ENCODE results near the gene NID2. TPM values are rescaled to one million over a fixed set of nuclear protein-coding genes. Genes with fewer than 3 reads are reported as not detected.

The NID2 gene
- total and polyA plus RNA-seq, 2 experiments from 2014 or later = 179 to 538 TPM

GRCh38 chr14:51993285-51993920 is 75.5 kb downstream of the NID2 start:
- TF ChIP-seq, protein P1, sequence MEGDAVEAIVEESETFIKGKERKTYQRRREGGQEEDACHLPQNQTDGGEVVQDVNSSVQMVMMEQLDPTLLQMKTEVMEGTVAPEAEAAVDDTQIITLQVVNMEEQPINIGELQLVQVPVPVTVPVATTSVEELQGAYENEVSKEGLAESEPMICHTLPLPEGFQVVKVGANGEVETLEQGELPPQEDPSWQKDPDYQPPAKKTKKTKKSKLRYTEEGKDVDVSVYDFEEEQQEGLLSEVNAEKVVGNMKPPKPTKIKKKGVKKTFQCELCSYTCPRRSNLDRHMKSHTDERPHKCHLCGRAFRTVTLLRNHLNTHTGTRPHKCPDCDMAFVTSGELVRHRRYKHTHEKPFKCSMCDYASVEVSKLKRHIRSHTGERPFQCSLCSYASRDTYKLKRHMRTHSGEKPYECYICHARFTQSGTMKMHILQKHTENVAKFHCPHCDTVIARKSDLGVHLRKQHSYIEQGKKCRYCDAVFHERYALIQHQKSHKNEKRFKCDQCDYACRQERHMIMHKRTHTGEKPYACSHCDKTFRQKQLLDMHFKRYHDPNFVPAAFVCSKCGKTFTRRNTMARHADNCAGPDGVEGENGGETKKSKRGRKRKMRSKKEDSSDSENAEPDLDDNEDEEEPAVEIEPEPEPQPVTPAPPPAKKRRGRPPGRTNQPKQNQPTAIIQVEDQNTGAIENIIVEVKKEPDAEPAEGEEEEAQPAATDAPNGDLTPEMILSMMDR (IDR thresholded peaks at IDR 0.05; ENCODE audit: low read depth, low read length) = no peak

GRCh38 chr14:51990488-51990887 is 78.4 kb downstream of the NID2 start:
- peak overlapping the region; percentile 90 for H3K27ac ChIP-seq
- TF ChIP-seq, protein P1 (IDR thresholded peaks at IDR 0.05; ENCODE audit: low read depth, low read length) = no peak
- DNase-seq (ENCODE audit: low read depth in 1 of 2, low spot score in 1 of 2) = no peak
- no peaks in the 10 kb centered on the region for H3K9me3 ChIP-seq (ENCODE audit: low read depth)
- H3K4me1 ChIP-seq (ENCODE audit: low read depth) = peaks cover 25% of the 10 kb centered on the region
- H3K27me3 ChIP-seq = no peaks in the 10 kb centered on the region
- peaks cover 24% of the 10 kb centered on the region for H3K36me3 ChIP-seq
- H3K4me3 ChIP-seq = peak overlapping the region; percentile 91

More at GRCh38 chr14:51993285-51993920, 75.5 kb downstream of the NID2 start:
- H3K36me3 ChIP-seq = peaks cover 38% of the 10 kb centered on the region
- H3K4me1 ChIP-seq (ENCODE audit: low read depth) = peaks cover 20% of the 10 kb centered on the region
- no peaks in the 10 kb centered on the region for H3K9me3 ChIP-seq (ENCODE audit: low read depth)
- no peak for DNase-seq (ENCODE audit: low read depth in 1 of 2, low spot score in 1 of 2)
- H3K27ac ChIP-seq = peak overlapping the region; percentile 61
- no peaks in the 10 kb centered on the region for H3K27me3 ChIP-seq
- H3K4me3 ChIP-seq = no peak overlapping the region

- peak within 1 kb of the TSS; percentile 90 for H3K27ac ChIP-seq
- H3K27me3 ChIP-seq = no peaks in the 10 kb centered on the region
- peak; percentile 95 to 97 for DNase-seq (ENCODE audit: low read depth in 1 of 2, low spot score in 1 of 2)
- no peaks in the 10 kb centered on the region for H3K9me3 ChIP-seq (ENCODE audit: low read depth)
- peaks cover 17% of the 10 kb centered on the region for H3K4me1 ChIP-seq (ENCODE audit: low read depth)
- H3K4me3 ChIP-seq = peak within 1 kb of the TSS; percentile 91
- TF ChIP-seq, protein P1 (IDR thresholded peaks at IDR 0.05; ENCODE audit: low read depth, low read length) = no peak
- H3K36me3 ChIP-seq = peaks cover 21% of the 10 kb centered on the region
Observed at GRCh38 chr14:51989293-51990234, 79.3 kb downstream of the NID2 start, which contains the start of gene RTRAF. TSS of gene RTRAF (plus strand) at chr14:51989546. CDS start at chr14:51989640, 94 bp downstream.

GRCh38 chr14:51988221-51988620 is 80.6 kb downstream of the NID2 start:
- DNase-seq (ENCODE audit: low read depth in 1 of 2, low spot score in 1 of 2) = no peak
- Histone ChIP-seq H3K4me3 (peak overlapping the region; percentile 91), H3K27ac (peak overlapping the region; percentile 90), H3K4me1 (ENCODE audit: low read depth) (peaks cover 17% of the 10 kb centered on the region), H3K36me3 (peaks cover 20% of the 10 kb centered on the region), H3K9me3 (ENCODE audit: low read depth) (no peaks in the 10 kb centered on the region), H3K27me3 (no peaks in the 10 kb centered on the region)
- TF ChIP-seq, protein P1 (IDR thresholded peaks at IDR 0.05; ENCODE audit: low read depth, low read length) = no peak

GRCh38 chr14:51981218-51981854 is 87.5 kb downstream of the NID2 start:
- H3K36me3 ChIP-seq = no peaks in the 10 kb centered on the region
- no peak overlapping the region for H3K27ac ChIP-seq
- peaks cover 7% of the 10 kb centered on the region for H3K4me1 ChIP-seq (ENCODE audit: low read depth)
- no peak overlapping the region for H3K4me3 ChIP-seq
- no peak for DNase-seq (ENCODE audit: low read depth in 1 of 2, low spot score in 1 of 2)
- TF ChIP-seq, protein P1 (IDR thresholded peaks at IDR 0.05; ENCODE audit: low read depth, low read length) = no peak
- H3K9me3 ChIP-seq (ENCODE audit: low read depth) = no peaks in the 10 kb centered on the region
- H3K27me3 ChIP-seq = no peaks in the 10 kb centered on the region

All from cardiac muscle cell (in vitro differentiated cells and primary cell).